GM21576 (cell line): ENCODE results near the gene CACNA1H.
"Not testable (repeated sequence)": the region's sequence is repeated elsewhere in the genome, so short reads cannot be mapped to it uniquely, and the experiment has no call there.

Experiments used
- ATAC-seq: cut with Tn5 transposase; IDR thresholded peaks from one replicate; pipeline ENCODE4 v1.9.1; 2021; ENCODE audit warnings: mild to moderate bottlenecking, moderate library complexity; ENCODE audit not compliant: unreplicated experiment

CACNA1H gene

GRCh38 chr16:1190789-1191188, 37.9 kb downstream of the CACNA1H start:
- ATAC-seq = not testable (repeated sequence)

DNA sequence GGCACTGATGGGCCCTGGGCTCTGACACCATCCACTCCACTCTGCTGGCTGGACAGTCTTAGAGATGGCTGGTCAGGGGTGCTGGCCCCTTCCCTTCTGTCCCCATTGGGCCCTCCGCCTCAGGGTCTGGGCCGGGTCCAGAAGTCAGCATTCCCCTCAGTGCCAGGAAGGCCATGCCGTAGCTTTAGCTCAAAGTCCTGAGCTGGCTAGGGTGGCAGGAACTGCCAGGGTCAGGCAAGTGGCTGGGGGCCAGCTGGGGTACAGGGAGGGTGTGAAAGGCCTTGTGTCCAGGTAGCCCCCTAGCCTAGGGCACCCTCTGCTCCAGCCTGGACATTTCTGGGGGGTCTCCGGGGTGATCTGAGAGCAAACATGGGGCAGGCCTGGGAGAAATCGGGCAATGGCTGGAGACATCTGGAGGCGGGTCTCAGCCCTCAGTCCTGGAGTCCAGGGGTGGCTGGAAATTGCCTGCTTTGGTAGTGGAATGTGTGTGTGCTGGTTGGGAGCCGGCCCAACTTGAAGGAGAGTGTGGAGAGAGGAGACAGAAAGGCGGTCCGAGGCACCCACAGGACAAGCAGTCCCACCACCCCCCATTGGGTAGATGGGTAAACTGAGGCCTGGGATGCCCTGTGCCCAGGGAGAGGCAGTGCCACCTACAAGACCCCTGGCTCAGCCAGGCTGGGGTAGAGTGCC, 39.6 kb downstream of the CACNA1H start:
- ATAC-seq = no peak

- no peak for ATAC-seq
Observed at GRCh38 chr16:1193143-1193824, 40.4 kb downstream of the CACNA1H start.

GRCh38 chr16:1193825-1194581, 41.1 kb downstream of the CACNA1H start:
- no peak for ATAC-seq

DNA sequence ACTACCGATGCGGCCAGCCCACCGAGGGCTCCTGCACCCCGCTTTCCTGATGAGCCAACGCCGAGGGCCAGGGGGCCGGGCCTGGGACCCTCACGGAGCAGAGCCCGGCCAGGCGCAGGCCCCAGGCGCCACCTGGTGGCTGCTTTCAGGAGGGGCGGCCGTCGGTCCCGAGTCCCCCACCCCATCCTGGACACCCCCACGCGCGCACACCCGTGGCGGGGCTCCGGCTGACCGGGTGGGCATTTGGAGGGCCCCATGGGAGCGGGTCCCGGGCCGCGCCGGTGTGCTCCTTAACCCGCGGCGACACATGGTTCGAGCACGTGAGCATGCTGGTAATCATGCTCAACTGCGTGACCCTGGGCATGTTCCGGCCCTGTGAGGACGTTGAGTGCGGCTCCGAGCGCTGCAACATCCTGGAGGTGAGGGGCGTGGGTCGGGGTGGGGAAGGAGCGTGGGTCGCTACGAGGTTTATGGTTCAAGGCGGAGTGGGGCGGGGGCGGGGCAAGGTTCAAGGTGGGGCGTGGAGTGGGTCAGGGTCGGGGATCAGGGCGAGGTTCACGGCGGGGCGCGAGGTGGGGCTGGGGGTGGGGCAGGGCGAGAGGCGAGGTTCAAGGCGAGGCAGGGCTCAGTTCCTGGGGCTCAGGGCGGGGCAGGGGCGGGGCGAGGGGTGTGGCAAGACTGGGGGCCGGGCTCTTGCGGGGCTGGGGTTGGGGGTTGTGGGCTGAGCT, 41.9 kb downstream of the CACNA1H start:
- no peak for ATAC-seq

GRCh38 chr16:1195393-1195666, 42.4 kb downstream of the CACNA1H start:
- no peak for ATAC-seq

DNA sequence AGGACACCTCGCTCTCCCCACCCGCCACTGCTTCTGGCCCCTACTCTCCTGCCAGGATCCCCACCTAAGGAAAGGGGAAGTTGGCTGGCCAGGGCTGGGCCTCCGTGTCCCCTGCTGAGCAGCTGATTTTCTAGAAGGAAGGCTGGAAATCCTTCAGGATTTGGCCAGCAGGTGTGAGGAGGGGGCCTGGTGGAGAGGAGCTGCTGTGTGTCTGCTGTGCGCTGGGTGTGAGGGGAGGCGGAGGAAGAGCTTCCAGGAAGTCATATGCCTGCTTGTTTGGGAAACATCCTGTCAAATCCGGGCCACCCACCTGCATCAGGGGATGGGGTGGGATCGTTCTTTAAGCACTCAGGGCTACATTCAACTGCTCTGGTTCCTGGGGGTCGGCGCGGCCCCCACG, 43.6 kb downstream of the CACNA1H start:
- no peak for ATAC-seq

- ATAC-seq = no peak
Observed at GRCh38 chr16:1197237-1197866, 44.4 kb downstream of the CACNA1H start.

- ATAC-seq = no peak
Observed at GRCh38 chr16:1198194-1198593, 45.3 kb downstream of the CACNA1H start.

DNA sequence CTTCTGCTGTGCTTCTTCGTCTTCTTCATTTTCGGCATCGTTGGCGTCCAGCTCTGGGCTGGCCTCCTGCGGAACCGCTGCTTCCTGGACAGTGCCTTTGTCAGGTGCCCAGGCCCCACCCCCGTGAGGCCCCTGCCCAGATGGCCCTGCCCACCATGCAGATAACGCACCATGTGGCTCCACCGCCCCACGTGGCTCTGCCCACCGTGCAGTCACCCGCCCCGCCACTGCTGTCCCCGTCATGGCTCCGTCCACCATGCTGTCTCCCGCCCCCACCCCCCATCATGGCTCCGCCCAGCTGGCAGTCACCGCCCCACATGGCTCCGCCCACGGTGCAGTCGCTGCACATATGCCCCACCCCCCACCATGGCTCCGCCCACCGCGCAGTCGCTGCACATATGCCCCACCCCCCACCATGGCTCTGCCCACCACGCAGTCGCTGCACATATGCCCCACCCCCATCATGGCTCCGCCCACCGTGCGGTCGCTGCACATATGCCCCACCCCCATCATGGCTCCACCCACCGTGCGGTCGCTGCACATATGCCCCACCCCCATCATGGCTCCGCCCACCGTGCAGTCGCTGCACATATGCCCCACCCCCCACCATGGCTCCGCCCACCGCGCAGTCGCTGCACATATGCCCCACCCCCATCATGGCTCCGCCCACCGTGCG, 45.9 kb downstream of the CACNA1H start:
- not testable (repeated sequence) for ATAC-seq

DNA sequence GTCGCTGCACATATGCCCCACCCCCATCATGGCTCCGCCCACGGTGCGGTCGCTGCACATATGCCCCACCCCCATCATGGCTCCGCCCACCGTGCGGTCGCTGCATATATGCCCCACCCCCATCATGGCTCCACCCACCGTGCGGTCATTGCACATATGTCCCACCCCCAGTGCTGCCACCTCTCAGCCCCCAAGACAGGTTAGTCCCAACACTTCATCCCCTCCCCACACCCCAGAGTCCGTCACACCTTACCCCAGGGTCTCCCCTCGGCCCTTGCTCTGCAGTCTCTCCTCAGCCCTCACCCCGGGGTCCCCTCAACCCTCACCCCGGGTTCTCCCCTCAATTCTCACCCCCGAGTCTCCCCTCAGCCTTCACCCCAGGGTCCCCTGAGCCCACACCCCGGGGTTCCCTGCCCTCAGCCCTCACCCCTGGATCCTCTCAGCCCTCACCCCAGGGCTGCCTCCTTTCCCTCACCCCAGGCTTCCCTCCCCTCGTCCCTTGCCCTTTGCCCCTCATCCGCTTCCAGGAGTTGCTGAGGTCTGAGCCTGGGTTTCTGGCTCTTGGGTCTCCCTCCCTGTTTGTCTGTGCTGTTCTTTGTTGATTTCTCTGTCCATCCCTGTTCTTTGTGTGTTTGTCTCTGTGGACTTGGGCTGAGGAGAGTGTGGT, 46.6 kb downstream of the CACNA1H start:
- no peak for ATAC-seq

DNA sequence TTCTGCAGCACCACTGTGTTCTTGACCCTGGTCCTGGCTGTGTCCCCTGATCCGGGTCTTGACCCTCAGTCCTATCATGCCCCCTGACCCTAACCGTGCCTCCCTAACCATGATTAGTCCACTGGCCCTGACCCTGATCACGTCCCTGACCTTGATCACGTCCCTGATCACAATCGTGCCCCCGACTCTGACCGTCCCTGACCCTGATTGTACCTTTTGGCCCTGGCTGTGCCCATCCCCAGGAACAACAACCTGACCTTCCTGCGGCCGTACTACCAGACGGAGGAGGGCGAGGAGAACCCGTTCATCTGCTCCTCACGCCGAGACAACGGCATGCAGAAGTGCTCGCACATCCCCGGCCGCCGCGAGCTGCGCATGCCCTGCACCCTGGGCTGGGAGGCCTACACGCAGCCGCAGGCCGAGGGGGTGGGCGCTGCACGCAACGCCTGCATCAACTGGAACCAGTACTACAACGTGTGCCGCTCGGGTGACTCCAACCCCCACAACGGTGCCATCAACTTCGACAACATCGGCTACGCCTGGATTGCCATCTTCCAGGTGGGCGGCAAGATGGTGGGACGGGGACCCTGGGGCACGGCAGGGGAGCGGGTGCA, 47.2 kb downstream of the CACNA1H start:
- ATAC-seq = no peak

- no peak for ATAC-seq
Observed at GRCh38 chr16:1201444-1201843, 48.5 kb downstream of the CACNA1H start.

DNA sequence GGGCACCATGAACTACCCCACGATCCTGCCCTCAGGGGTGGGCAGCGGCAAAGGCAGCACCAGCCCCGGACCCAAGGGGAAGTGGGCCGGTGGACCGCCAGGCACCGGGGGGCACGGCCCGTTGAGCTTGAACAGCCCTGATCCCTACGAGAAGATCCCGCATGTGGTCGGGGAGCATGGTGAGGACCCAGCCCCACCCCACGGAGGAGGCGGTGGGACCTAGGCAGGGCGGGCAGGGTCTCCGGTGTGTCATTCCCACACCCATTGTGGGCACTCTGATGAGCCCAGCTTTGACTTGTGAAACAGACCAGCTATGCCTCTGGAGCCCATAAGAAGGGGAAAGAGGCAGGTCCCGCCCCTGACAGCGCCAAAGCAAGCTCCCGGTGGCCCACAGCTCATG, 49.4 kb downstream of the CACNA1H start:
- ATAC-seq = no peak

DNA sequence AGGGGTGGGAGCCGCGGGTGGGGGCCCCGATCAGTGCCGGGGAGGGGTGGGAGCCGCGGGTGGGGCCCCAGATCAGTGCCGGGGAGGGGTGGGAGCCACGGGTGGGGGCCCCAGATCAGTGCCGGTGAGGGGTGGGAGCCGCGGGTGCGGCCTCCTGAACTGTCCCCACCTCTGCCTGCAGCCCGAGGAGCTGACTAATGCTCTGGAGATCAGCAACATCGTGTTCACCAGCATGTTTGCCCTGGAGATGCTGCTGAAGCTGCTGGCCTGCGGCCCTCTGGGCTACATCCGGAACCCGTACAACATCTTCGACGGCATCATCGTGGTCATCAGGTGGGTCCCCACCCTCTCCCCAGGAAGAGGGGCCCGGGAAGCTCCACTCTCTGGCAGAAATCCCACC, 52.0 kb downstream of the CACNA1H start:
- no peak for ATAC-seq

DNA sequence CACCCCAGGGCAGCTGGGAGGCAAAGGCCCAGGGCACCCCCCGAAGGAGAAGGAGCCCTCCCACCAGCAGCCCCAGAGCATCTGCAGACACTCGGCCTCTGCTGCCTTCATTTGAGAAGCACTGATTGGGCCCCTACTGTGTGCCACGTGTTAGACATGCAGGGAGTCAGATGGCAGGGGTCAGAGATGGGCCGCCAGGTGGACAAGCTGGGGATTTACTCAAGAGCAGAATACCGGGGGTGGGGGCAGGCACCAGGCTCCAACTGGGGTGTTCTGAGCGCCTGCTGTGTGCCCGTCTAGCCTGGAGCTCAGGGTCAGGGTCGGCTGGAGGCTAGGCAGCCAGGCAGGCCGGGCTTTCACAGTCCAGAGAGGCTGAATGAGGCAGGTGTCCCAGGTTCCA, 53.4 kb downstream of the CACNA1H start:
- no peak for ATAC-seq

DNA sequence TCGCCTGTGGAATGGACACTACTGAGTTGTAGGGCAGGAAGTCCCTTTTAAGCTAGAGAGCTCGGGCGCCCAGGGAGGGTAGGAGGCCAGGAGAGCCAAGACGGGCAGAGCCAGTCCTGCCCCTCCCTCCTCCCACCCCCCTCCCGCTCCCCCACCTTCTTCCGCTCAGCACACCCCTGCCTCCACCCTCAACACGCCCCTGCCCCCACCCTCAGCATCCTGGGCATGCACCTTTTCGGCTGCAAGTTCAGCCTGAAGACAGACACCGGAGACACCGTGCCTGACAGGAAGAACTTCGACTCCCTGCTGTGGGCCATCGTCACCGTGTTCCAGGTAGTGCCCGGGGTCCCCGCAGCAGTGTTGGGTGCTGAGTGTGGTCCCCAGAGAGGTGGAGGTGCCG, 53.9 kb downstream of the CACNA1H start:
- no peak for ATAC-seq

DNA sequence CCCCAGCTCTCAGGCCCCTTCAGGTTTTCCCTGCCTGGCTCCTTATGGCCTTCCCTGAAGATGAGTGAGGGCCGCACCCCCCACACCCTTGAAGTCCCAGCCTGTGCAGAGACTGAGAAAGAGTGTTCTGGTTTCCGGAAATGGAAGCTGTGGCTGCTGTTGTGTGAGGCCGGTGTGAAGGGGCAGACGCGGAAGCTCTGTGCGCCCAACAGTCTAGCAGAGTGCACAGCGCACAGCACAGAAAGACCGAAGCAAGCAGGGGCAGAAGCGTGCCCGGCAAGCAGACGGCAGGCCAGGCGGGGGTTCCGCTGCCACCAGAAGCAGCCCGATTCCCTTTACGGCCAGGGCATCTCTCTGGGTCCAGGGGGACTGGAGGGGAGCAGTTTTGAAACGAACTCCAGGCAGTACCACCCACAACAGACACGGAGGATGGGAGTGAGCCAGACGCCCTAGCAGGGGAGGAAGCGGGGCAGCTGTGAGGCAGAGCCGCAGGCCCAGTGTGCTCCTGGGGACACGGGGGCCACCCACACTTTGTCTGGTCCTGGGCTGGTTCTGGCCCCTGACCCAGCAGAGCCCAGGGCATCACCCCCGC, 55.4 kb downstream of the CACNA1H start:
- no peak for ATAC-seq

DNA sequence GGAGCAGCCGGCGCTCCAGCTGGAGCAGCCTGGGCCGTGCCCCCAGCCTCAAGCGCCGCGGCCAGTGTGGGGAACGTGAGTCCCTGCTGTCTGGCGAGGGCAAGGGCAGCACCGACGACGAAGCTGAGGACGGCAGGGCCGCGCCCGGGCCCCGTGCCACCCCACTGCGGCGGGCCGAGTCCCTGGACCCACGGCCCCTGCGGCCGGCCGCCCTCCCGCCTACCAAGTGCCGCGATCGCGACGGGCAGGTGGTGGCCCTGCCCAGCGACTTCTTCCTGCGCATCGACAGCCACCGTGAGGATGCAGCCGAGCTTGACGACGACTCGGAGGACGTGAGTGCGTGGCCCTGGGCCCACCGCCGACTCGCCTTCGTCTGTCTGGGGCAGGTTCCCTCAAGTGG, 56.2 kb downstream of the CACNA1H start:
- no peak for ATAC-seq
